ENCODE data around the gene SIGLEC1.

Gene SIGLEC1

GRCh38 chr20:3729811-3730540, 17.6 kb upstream of the SIGLEC1 start (continued):
- TF ChIP-seq, protein P1, sequence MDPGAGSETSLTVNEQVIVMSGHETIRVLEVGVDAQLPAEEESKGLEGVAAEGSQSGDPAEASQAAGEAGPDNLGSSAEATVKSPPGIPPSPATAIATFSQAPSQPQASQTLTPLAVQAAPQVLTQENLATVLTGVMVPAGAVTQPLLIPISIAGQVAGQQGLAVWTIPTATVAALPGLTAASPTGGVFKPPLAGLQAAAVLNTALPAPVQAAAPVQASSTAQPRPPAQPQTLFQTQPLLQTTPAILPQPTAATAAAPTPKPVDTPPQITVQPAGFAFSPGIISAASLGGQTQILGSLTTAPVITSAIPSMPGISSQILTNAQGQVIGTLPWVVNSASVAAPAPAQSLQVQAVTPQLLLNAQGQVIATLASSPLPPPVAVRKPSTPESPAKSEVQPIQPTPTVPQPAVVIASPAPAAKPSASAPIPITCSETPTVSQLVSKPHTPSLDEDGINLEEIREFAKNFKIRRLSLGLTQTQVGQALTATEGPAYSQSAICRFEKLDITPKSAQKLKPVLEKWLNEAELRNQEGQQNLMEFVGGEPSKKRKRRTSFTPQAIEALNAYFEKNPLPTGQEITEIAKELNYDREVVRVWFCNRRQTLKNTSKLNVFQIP (CRISPR knock-in tag; IDR thresholded peaks at IDR 0.05; ENCODE audit: borderline replicate concordance, low read depth), result no peak
- TF ChIP-seq ZFP30 (CRISPR knock-in tag; IDR thresholded peaks at IDR 0.05), result no peak
- TF ChIP-seq CREB5 (CRISPR knock-in tag; IDR thresholded peaks at IDR 0.05; ENCODE audit: low read depth), result no peak
- TF ChIP-seq OSR1 (CRISPR knock-in tag; IDR thresholded peaks at IDR 0.05), result no peak
- no peak for TF ChIP-seq CSDC2 (CRISPR knock-in tag; IDR thresholded peaks at IDR 0.05)
- TF ChIP-seq TCF4 (CRISPR knock-in tag; IDR thresholded peaks at IDR 0.05; ENCODE audit: borderline replicate concordance), result no peak
- TF ChIP-seq ZC3H10 (CRISPR knock-in tag; IDR thresholded peaks at IDR 0.05), result no peak
- TF ChIP-seq TOX (CRISPR knock-in tag; IDR thresholded peaks at IDR 0.05; ENCODE audit: borderline replicate concordance), result no peak
- TF ChIP-seq GLIS3 (CRISPR knock-in tag; IDR thresholded peaks at IDR 0.05), result no peak

DNA sequence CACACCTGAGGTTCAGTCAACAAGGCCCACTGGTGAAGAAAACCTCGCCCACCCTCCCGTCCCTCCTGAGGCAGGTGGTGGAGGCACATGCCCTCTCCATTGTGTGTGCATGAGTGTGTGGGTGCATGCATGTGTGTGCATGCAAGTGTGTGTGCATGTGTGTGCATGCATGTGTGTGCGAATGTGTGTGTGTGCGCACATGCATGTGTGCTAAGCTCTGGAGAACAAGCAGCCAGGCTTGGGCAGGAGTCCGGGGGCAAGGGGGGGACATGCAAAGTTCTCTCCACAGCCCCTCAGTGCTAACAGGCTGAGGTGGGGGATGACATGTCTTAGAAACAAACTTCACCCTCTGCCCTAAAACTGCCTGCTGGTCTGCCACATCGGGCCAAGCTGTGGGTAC, 17.0 kb upstream of the SIGLEC1 start:
- TF ChIP-seq ZFP3 (CRISPR knock-in tag; IDR thresholded peaks at IDR 0.05), result no peak
- TF ChIP-seq GLIS3 (CRISPR knock-in tag; IDR thresholded peaks at IDR 0.05), result no peak
- TF ChIP-seq SNAI2 (CRISPR knock-in tag; IDR thresholded peaks at IDR 0.05), result no peak
- TF ChIP-seq ESRRG (CRISPR knock-in tag; IDR thresholded peaks at IDR 0.05), result no peak
- TF ChIP-seq ZC3H10 (CRISPR knock-in tag; IDR thresholded peaks at IDR 0.05), result no peak
- TF ChIP-seq ZFP30 (CRISPR knock-in tag; IDR thresholded peaks at IDR 0.05), result no peak
- TF ChIP-seq, protein P2, sequence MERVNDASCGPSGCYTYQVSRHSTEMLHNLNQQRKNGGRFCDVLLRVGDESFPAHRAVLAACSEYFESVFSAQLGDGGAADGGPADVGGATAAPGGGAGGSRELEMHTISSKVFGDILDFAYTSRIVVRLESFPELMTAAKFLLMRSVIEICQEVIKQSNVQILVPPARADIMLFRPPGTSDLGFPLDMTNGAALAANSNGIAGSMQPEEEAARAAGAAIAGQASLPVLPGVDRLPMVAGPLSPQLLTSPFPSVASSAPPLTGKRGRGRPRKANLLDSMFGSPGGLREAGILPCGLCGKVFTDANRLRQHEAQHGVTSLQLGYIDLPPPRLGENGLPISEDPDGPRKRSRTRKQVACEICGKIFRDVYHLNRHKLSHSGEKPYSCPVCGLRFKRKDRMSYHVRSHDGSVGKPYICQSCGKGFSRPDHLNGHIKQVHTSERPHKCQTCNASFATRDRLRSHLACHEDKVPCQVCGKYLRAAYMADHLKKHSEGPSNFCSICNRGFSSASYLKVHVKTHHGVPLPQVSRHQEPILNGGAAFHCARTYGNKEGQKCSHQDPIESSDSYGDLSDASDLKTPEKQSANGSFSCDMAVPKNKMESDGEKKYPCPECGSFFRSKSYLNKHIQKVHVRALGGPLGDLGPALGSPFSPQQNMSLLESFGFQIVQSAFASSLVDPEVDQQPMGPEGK (CRISPR knock-in tag; IDR thresholded peaks at IDR 0.05; ENCODE audit: borderline replicate concordance), result no peak
- TF ChIP-seq TCF4 (CRISPR knock-in tag; IDR thresholded peaks at IDR 0.05; ENCODE audit: borderline replicate concordance), result no peak
- TF ChIP-seq BACH2 (CRISPR knock-in tag; IDR thresholded peaks at IDR 0.05; ENCODE audit: borderline replicate concordance), result no peak
- TF ChIP-seq ISL1 (CRISPR knock-in tag; IDR thresholded peaks at IDR 0.05), result no peak
- TF ChIP-seq OSR1 (CRISPR knock-in tag; IDR thresholded peaks at IDR 0.05), result no peak
- no peak for TF ChIP-seq CREB5 (CRISPR knock-in tag; IDR thresholded peaks at IDR 0.05; ENCODE audit: low read depth)
- TF ChIP-seq, protein P1 (CRISPR knock-in tag; IDR thresholded peaks at IDR 0.05; ENCODE audit: borderline replicate concordance, low read depth), result no peak
- TF ChIP-seq PPARA (CRISPR knock-in tag; IDR thresholded peaks at IDR 0.05; ENCODE audit: borderline replicate concordance), result no peak
- no peak for TF ChIP-seq ZNF565 (CRISPR knock-in tag; conservative IDR thresholded peaks at IDR 0.05; ENCODE audit: low read depth)
- TF ChIP-seq ZNF70 (CRISPR knock-in tag; IDR thresholded peaks at IDR 0.05), result no peak
- no peak for TF ChIP-seq TSHZ2 (CRISPR knock-in tag; IDR thresholded peaks at IDR 0.05)
- TF ChIP-seq CSDC2 (CRISPR knock-in tag; IDR thresholded peaks at IDR 0.05), result no peak
- ATAC-seq, result no peak

Data from SK-N-SH treated with all-trans-retinoic acid at 6 μM for 48 hours (cell line).